Gastrocnemius medialis (tissue), 4 donors: ENCODE results near the gene BMPR2.
"Not testable (repeated sequence)": the region's sequence is repeated elsewhere in the genome, so short reads cannot be mapped to it uniquely, and the experiment has no call there.

Experiments
- CTCF ChIP-seq, 5 experiments: fragments of 450-650 bp in 3 of 5; fragments of 200-600 bp in 2 of 5; sonication (generic) in 2 of 5; IDR thresholded peaks in 4 of 5; conservative IDR thresholded peaks in 1 of 5; 1 replicate in 4 of 5; 2 replicates in 1 of 5; pipeline ENCODE4 v1.5.1; 2016 to 2019; ENCODE audit warnings: antibody characterized with exemption in 5 of 5, mild to moderate bottlenecking in 3 of 5, moderate library complexity in 3 of 5
- POLR2A ChIP-seq, 2 donors: fragments of 450-650 bp; IDR thresholded peaks; one replicate each; pipeline ENCODE4 v1.6.1; 2017; ENCODE audit warnings: antibody characterized with exemption in 2 of 2, mild to moderate bottlenecking in 2 of 2, moderate library complexity in 2 of 2

DNA sequence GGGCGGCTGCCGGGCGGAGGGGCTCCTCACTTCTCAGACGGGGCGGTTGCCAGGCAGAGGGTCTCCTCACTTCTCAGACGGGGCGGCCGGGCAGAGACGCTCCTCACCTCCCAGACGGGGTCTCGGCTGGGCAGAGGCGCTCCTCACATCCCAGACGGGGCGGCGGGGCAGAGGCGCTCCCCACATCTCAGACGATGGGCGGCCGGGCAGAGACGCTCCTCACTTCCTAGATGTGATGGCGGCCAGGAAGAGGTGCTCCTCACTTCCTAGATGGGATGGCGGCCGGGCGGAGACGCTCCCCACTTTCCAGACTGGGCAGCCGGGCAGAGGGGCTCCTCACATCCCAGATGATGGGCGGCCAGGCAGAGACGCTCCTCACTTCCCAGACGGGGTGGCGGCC lies 159.2 kb downstream of the BMPR2 start:
- TF ChIP-seq CTCF (IDR thresholded peaks at IDR 0.05 in 4 of 5, conservative IDR thresholded peaks at IDR 0.05 in 1 of 5); POLR2A (IDR thresholded peaks at IDR 0.05): not testable (repeated sequence)
